Measurements from ENCODE around the gene NAIF1. TPM values are rescaled to one million over a fixed set of nuclear protein-coding genes. Genes with fewer than 3 reads are reported as not detected.
"Not testable (repeated sequence)": the region's sequence is repeated elsewhere in the genome, so short reads cannot be mapped to it uniquely, and the experiment has no call there.

Gene NAIF1
- polyA plus RNA-seq, 2 donors = 6.1 to 6.9 TPM

DNA sequence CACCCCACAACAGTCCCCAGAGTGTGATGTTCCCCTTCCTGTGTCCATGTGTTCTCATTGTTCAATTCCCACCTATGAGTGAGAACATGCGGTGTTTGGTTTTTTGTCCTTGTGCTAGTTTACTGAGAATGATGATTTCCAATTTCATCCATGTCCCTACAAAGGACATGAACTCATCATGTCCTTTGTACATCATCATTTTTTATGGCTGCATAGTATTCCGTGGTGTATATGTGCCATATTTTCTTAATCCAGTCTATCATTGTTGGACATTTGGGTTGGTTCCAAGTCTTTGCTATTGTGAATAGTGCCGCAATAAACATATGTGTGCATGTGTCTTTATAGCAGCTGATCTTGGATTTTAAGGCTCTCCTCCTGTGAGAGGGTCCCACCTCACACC is 26.3 kb downstream of the NAIF1 start:
- H3K9me3 ChIP-seq (ENCODE audit: control insufficient read depth in 2 of 2, insufficient read depth in 1 of 2, low read depth in 1 of 2, low read length in 1 of 2); H3K27ac ChIP-seq (ENCODE audit: low read depth in 2 of 2, low read length in 1 of 2); H3K4me3 ChIP-seq (ENCODE audit: low read depth in 1 of 2, low read length in 2 of 2); H3K4me1 ChIP-seq (ENCODE audit: control insufficient read depth in 2 of 2, insufficient read depth in 2 of 2, low read length in 1 of 2); H3K36me3 ChIP-seq (ENCODE audit: control insufficient read depth in 2 of 2, insufficient read depth in 2 of 2, low read length in 1 of 2); H3K27me3 ChIP-seq (ENCODE audit: control insufficient read depth in 1 of 2, insufficient read depth in 2 of 2, low read length in 2 of 2): not testable (repeated sequence)
- 61 to 90% methylated on average over 3 of the region's 3 CpGs for WGBS, 2 donors

DNA sequence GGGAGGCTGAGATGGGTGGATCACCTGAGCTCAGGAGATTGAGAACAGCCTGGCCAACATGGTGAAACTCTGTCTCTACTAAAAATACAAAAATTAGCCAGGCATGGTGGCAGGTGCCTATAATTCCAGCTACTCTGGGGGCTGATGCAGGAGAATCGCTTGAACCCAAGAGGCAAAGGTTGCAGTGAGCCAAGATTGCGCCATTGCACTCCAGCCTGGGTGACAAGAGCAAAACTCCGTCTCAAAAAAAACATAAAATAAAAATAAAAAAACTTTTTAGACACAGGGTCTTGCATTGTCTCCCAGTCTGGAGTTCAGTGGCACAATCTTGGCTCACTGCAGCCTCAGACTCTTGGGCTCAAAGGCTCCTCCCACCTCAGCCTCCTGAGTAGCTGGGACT is 30.6 kb downstream of the NAIF1 start:
- not testable (repeated sequence) for H3K27ac ChIP-seq (ENCODE audit: low read depth in 2 of 2, low read length in 1 of 2); H3K36me3 ChIP-seq (ENCODE audit: control insufficient read depth in 2 of 2, insufficient read depth in 2 of 2, low read length in 1 of 2); H3K4me1 ChIP-seq (ENCODE audit: control insufficient read depth in 2 of 2, insufficient read depth in 2 of 2, low read length in 1 of 2); H3K27me3 ChIP-seq (ENCODE audit: control insufficient read depth in 1 of 2, insufficient read depth in 2 of 2, low read length in 2 of 2); H3K9me3 ChIP-seq (ENCODE audit: control insufficient read depth in 2 of 2, insufficient read depth in 1 of 2, low read depth in 1 of 2, low read length in 1 of 2); H3K4me3 ChIP-seq (ENCODE audit: low read depth in 1 of 2, low read length in 2 of 2)
- WGBS, 2 donors = 87 to 90% methylated on average over 3 of the region's 3 CpGs

GRCh38 chr9:128034821-128035652 is 32.1 kb downstream of the NAIF1 start:
- Histone ChIP-seq H3K4me3 (ENCODE audit: low read depth in 1 of 2, low read length in 2 of 2) (no peak overlapping the region), H3K4me1 (ENCODE audit: control insufficient read depth in 2 of 2, insufficient read depth in 2 of 2, low read length in 1 of 2) (peaks cover 2 to 8% of the 10 kb centered on the region in 2 donors), H3K36me3 (ENCODE audit: control insufficient read depth in 2 of 2, insufficient read depth in 2 of 2, low read length in 1 of 2) (no peaks in the 10 kb centered on the region), H3K9me3 (ENCODE audit: control insufficient read depth in 2 of 2, insufficient read depth in 1 of 2, low read depth in 1 of 2, low read length in 1 of 2) (no peaks in the 10 kb centered on the region), H3K27ac (ENCODE audit: low read depth in 2 of 2, low read length in 1 of 2) (peak overlapping the region; percentile 75 to 77), H3K27me3 (ENCODE audit: control insufficient read depth in 1 of 2, insufficient read depth in 2 of 2, low read length in 2 of 2) (no peaks in the 10 kb centered on the region)
- 22% methylated on average over 8 of the region's 8 CpGs for WGBS, 2 donors

- H3K27ac ChIP-seq (ENCODE audit: low read depth in 2 of 2, low read length in 1 of 2) = peak overlapping the region in 1 of 2 donors; percentile 71
- H3K27me3 ChIP-seq (ENCODE audit: control insufficient read depth in 1 of 2, insufficient read depth in 2 of 2, low read length in 2 of 2) = no peaks in the 10 kb centered on the region
- peaks cover 2 to 8% of the 10 kb centered on the region in 2 donors for H3K4me1 ChIP-seq (ENCODE audit: control insufficient read depth in 2 of 2, insufficient read depth in 2 of 2, low read length in 1 of 2)
- H3K36me3 ChIP-seq (ENCODE audit: control insufficient read depth in 2 of 2, insufficient read depth in 2 of 2, low read length in 1 of 2) = no peaks in the 10 kb centered on the region
- no peak overlapping the region for H3K4me3 ChIP-seq (ENCODE audit: low read depth in 1 of 2, low read length in 2 of 2)
- WGBS, 2 donors = 74 to 80% methylated on average over 4 of the region's 4 CpGs
- H3K9me3 ChIP-seq (ENCODE audit: control insufficient read depth in 2 of 2, insufficient read depth in 1 of 2, low read depth in 1 of 2, low read length in 1 of 2) = no peaks in the 10 kb centered on the region
Observed at GRCh38 chr9:128033609-128034008, 33.5 kb downstream of the NAIF1 start.

GRCh38 chr9:128027705-128028104 is 39.4 kb downstream of the NAIF1 start:
- Histone ChIP-seq H3K27me3 (ENCODE audit: control insufficient read depth in 1 of 2, insufficient read depth in 2 of 2, low read length in 2 of 2) (no peaks in the 10 kb centered on the region), H3K4me1 (ENCODE audit: control insufficient read depth in 2 of 2, insufficient read depth in 2 of 2, low read length in 1 of 2) (no peaks in the 10 kb centered on the region), H3K9me3 (ENCODE audit: control insufficient read depth in 2 of 2, insufficient read depth in 1 of 2, low read depth in 1 of 2, low read length in 1 of 2) (no peaks in the 10 kb centered on the region), H3K4me3 (ENCODE audit: low read depth in 1 of 2, low read length in 2 of 2) (no peak overlapping the region), H3K27ac (ENCODE audit: low read depth in 2 of 2, low read length in 1 of 2) (no peak overlapping the region), H3K36me3 (ENCODE audit: control insufficient read depth in 2 of 2, insufficient read depth in 2 of 2, low read length in 1 of 2) (no peaks in the 10 kb centered on the region)
- WGBS, 2 donors = 87% methylated on average over 4 of the region's 4 CpGs

- WGBS, 2 donors = 59 to 65% methylated on average over 11 of the region's 11 CpGs
- Histone ChIP-seq H3K4me3 (ENCODE audit: low read depth in 1 of 2, low read length in 2 of 2) (no peak overlapping the region), H3K9me3 (ENCODE audit: control insufficient read depth in 2 of 2, insufficient read depth in 1 of 2, low read depth in 1 of 2, low read length in 1 of 2) (no peaks in the 10 kb centered on the region), H3K27ac (ENCODE audit: low read depth in 2 of 2, low read length in 1 of 2) (peak overlapping the region; percentile 83 to 84), H3K27me3 (ENCODE audit: control insufficient read depth in 1 of 2, insufficient read depth in 2 of 2, low read length in 2 of 2) (no peaks in the 10 kb centered on the region), H3K4me1 (ENCODE audit: control insufficient read depth in 2 of 2, insufficient read depth in 2 of 2, low read length in 1 of 2) (peaks cover 0 to 3% of the 10 kb centered on the region in 2 donors), H3K36me3 (ENCODE audit: control insufficient read depth in 2 of 2, insufficient read depth in 2 of 2, low read length in 1 of 2) (no peaks in the 10 kb centered on the region)
Observed at GRCh38 chr9:128026773-128027541, 40.2 kb downstream of the NAIF1 start.

DNA sequence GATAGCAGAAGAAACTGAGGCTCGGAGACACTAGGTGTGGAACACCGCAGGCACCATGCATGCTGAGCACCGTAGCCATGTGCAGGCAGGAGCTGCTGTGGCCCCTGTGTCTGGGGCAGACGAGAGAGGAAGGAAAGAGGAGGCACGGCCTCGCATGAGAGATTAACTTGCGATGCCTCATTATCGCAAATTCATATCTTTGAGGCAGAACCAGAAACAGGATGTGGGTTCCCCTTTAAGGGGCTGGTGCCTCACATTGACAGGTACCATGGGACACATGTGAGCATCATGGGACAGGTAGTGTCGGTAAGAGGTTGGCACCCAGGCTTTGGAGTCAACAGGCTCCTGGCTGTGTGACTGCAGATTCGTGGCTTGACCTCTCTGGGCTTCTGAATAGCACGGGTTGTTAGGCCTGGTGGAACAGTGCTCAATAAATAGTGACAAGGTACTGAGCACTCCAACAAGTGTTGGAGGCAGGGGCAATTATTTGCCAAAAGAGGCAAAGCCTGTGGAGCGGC is 40.8 kb downstream of the NAIF1 start:
- Histone ChIP-seq H3K27ac (ENCODE audit: low read depth in 2 of 2, low read length in 1 of 2) (peak overlapping the region; percentile 83 to 84), H3K36me3 (ENCODE audit: control insufficient read depth in 2 of 2, insufficient read depth in 2 of 2, low read length in 1 of 2) (no peaks in the 10 kb centered on the region), H3K4me1 (ENCODE audit: control insufficient read depth in 2 of 2, insufficient read depth in 2 of 2, low read length in 1 of 2) (peaks cover 0 to 3% of the 10 kb centered on the region in 2 donors), H3K27me3 (ENCODE audit: control insufficient read depth in 1 of 2, insufficient read depth in 2 of 2, low read length in 2 of 2) (no peaks in the 10 kb centered on the region), H3K9me3 (ENCODE audit: control insufficient read depth in 2 of 2, insufficient read depth in 1 of 2, low read depth in 1 of 2, low read length in 1 of 2) (no peaks in the 10 kb centered on the region), H3K4me3 (ENCODE audit: low read depth in 1 of 2, low read length in 2 of 2) (no peak overlapping the region)
- WGBS, 2 donors = 75 to 79% methylated on average over 12 of the region's 12 CpGs

- H3K4me3 ChIP-seq (ENCODE audit: low read depth in 1 of 2, low read length in 2 of 2) = no peak overlapping the region
- H3K36me3 ChIP-seq (ENCODE audit: control insufficient read depth in 2 of 2, insufficient read depth in 2 of 2, low read length in 1 of 2) = no peaks in the 10 kb centered on the region
- H3K27me3 ChIP-seq (ENCODE audit: control insufficient read depth in 1 of 2, insufficient read depth in 2 of 2, low read length in 2 of 2) = no peaks in the 10 kb centered on the region
- 49 to 59% methylated on average over 4 of the region's 4 CpGs for WGBS, 2 donors
- peaks cover 0 to 4% of the 10 kb centered on the region in 2 donors for H3K4me1 ChIP-seq (ENCODE audit: control insufficient read depth in 2 of 2, insufficient read depth in 2 of 2, low read length in 1 of 2)
- H3K9me3 ChIP-seq (ENCODE audit: control insufficient read depth in 2 of 2, insufficient read depth in 1 of 2, low read depth in 1 of 2, low read length in 1 of 2) = no peaks in the 10 kb centered on the region
- peak overlapping the region in 1 of 2 donors; percentile 28 for H3K27ac ChIP-seq (ENCODE audit: low read depth in 2 of 2, low read length in 1 of 2)
Observed at GRCh38 chr9:128025736-128026135, 41.4 kb downstream of the NAIF1 start.

- H3K9me3 ChIP-seq (ENCODE audit: control insufficient read depth in 2 of 2, insufficient read depth in 1 of 2, low read depth in 1 of 2, low read length in 1 of 2) = no peaks in the 10 kb centered on the region
- H3K27me3 ChIP-seq (ENCODE audit: control insufficient read depth in 1 of 2, insufficient read depth in 2 of 2, low read length in 2 of 2) = no peaks in the 10 kb centered on the region
- 74 to 81% methylated on average over 5 of the region's 5 CpGs for WGBS, 2 donors
- H3K27ac ChIP-seq (ENCODE audit: low read depth in 2 of 2, low read length in 1 of 2) = no peak overlapping the region
- peaks cover 0 to 6% of the 10 kb centered on the region in 2 donors for H3K4me1 ChIP-seq (ENCODE audit: control insufficient read depth in 2 of 2, insufficient read depth in 2 of 2, low read length in 1 of 2)
- no peaks in the 10 kb centered on the region for H3K36me3 ChIP-seq (ENCODE audit: control insufficient read depth in 2 of 2, insufficient read depth in 2 of 2, low read length in 1 of 2)
- no peak overlapping the region for H3K4me3 ChIP-seq (ENCODE audit: low read depth in 1 of 2, low read length in 2 of 2)
Observed at GRCh38 chr9:128024761-128025308, 42.3 kb downstream of the NAIF1 start.
